C4-2B (cell line): Measurements from ENCODE around the gene AK9.

ENCODE experiments used
- ZFX ChIP-seq: fragments of 450-650 bp; IDR thresholded peaks from 2 replicates; pipeline ENCODE4 v1.6.1; 2017
- TF ChIP-seq, protein P1 (sequence below): fragments of 450-650 bp; conservative IDR thresholded peaks from 2 replicates; pipeline ENCODE4 v1.5.1; 2017; ENCODE audit warnings: mild to moderate bottlenecking

DNA sequence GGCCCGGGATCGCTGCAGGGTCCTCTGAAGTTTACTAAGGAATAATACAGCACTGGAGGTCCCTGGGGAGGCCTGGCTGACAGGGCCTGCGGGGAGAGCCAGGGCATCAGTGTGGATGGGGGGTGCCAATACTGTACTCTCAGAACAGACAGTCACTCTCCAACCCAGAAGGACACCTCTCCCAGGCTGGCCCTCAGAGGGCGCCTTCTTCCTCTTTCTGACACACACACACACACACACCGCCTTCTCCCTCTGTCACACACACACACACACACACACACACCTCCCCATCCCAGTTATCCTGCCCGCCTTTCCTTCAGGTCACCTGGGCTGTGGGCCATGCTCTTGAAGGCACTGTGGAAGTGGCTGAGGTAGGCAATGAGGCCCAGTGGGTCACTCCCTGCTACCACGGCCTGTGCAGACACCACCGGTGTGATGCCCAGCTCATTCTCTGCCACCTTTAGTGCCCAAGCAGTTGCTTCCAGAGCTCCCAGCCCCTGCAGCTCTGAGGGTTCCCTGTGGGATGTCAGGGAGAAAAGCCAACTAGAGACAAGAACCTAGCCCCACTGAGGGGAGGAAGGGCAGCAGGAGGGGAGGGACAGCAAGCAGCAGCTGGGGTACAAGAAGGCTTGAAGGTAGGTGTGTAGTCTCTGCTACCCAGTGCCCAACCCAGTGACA, 243.0 kb downstream of the AK9 start:
- TF ChIP-seq, protein P1, sequence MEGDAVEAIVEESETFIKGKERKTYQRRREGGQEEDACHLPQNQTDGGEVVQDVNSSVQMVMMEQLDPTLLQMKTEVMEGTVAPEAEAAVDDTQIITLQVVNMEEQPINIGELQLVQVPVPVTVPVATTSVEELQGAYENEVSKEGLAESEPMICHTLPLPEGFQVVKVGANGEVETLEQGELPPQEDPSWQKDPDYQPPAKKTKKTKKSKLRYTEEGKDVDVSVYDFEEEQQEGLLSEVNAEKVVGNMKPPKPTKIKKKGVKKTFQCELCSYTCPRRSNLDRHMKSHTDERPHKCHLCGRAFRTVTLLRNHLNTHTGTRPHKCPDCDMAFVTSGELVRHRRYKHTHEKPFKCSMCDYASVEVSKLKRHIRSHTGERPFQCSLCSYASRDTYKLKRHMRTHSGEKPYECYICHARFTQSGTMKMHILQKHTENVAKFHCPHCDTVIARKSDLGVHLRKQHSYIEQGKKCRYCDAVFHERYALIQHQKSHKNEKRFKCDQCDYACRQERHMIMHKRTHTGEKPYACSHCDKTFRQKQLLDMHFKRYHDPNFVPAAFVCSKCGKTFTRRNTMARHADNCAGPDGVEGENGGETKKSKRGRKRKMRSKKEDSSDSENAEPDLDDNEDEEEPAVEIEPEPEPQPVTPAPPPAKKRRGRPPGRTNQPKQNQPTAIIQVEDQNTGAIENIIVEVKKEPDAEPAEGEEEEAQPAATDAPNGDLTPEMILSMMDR = no peak
- TF ChIP-seq ZFX = no peak
